Aorta (tissue), 4 donors: ENCODE measurements around the gene TSC22D3. TPM values are rescaled to one million over a fixed set of nuclear protein-coding genes. Genes with fewer than 3 reads are reported as not detected.

Source experiments
- polyA plus RNA-seq, 2 donors: library from polyadenylated mRNA; stranded (reverse); fragments of 200-250 nt; gene quantifications; one replicate each; pipeline ENCODE4 v1.2.3, GENCODE V29; 2013
- total RNA-seq, 2 donors: library from RNA; stranded (reverse); fragmentation: NEBNext Ultra II Directional; extraction: Animal tissue kit (Norgen Biotek cat#: 25700); gene quantifications; one replicate each; pipeline ENCODE4 v1.2.1, GENCODE V29; 2021
- donor health status: healthy with polysubstance abuse.
- donor health status: Bipolar disorder and iron deficiency.
- donor health status: DM: no; HTN: no; CAD: no.
- donor health status: DM: yes; HTN: yes; CAD: no.

TSC22D3 gene
- total and polyA plus RNA-seq, 4 donors = 92.1 to 277 (median 246) TPM

Other genes with a start within 250 kb of the TSC22D3 start
- gene PRPS1, start 147.3 kb downstream of the TSC22D3 start, total RNA-seq = 10 to 100 TPM; 23.8 to 29.2 TPM
- 10 to 100 TPM; 20.7 to 24.9 TPM for gene PRPS1, start 147.3 kb downstream of the TSC22D3 start, polyA plus RNA-seq
- gene NCBP2L, start 1.9 kb upstream of the TSC22D3 start, total RNA-seq = not detected
- not detected for gene NCBP2L, start 1.9 kb upstream of the TSC22D3 start, polyA plus RNA-seq
- 10 to 100 TPM; 23.3 to 25.9 TPM for gene MID2, start 50.1 kb upstream of the TSC22D3 start, total RNA-seq
- 1 to 10 TPM; 5.8 to 6.4 TPM for gene MID2, start 50.1 kb upstream of the TSC22D3 start, polyA plus RNA-seq
- not detected for gene TEX13B, start 206.6 kb upstream of the TSC22D3 start, total RNA-seq
- not detected for gene TEX13B, start 206.6 kb upstream of the TSC22D3 start, polyA plus RNA-seq